ENCODE results near the gene OVAAL. TPM values are rescaled to one million over a fixed set of nuclear protein-coding genes. Genes with fewer than 3 reads are reported as not detected.
"Not testable (repeated sequence)": the region's sequence is repeated elsewhere in the genome, so short reads cannot be mapped to it uniquely, and the experiment has no call there.

The OVAAL gene
- total RNA-seq, 2 experiments from 2014 or later = not detected

DNA sequence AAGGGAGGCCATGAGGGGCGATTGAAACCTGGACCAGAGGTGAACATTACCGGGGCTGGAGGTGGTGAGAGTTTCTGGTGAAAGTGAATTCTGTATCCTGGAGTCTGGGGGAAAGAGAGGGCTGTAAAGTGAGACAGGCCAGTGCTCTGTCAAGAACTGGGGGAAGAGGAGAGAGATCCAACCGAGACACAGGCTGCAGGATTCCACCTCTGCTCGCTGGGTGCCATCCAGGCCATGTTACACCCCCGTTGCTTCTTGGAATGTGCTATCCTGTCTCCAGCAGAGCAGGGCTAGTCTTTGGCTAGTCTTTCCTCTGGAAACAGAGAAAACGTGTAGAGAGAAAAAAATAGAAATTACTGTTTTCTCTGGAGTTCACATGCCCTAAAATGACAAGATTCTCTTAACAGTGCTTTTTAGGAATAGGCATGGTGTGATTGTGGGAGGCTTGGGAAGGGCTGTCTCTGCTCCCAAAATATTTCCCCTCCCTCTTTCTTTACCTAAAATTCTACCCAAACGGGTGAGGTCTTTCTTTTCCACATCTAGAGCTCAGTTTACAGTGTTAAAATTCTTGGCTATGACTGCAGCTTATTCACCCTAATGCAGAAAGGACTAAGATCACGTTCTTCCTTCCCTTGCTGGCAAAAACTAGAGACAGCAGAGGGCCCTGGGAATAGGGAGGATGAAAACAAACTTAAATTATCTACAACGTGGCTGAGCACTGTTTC is 16.5 kb upstream of the OVAAL start:
- DNase-seq = no peak
- Mint-ChIP-seq H3K4me3 (no peak overlapping the region), H3K27me3 (no peaks in the 10 kb centered on the region), H3K9me3 (no peaks in the 10 kb centered on the region), H3K4me1 (ENCODE audit: low read depth) (no peaks in the 10 kb centered on the region), H3K36me3 (ENCODE audit: low read depth) (no peaks in the 10 kb centered on the region), H3K27ac (no peak overlapping the region)
- ChIA-PET POLR2A (no interaction called here), CTCF (interaction anchor here (1.0 kb wide), 1 partner anchor 727 kb away, joined by 3 read pairs; no protein-coding TSS in a partner anchor)
- TF ChIP-seq, protein P1, sequence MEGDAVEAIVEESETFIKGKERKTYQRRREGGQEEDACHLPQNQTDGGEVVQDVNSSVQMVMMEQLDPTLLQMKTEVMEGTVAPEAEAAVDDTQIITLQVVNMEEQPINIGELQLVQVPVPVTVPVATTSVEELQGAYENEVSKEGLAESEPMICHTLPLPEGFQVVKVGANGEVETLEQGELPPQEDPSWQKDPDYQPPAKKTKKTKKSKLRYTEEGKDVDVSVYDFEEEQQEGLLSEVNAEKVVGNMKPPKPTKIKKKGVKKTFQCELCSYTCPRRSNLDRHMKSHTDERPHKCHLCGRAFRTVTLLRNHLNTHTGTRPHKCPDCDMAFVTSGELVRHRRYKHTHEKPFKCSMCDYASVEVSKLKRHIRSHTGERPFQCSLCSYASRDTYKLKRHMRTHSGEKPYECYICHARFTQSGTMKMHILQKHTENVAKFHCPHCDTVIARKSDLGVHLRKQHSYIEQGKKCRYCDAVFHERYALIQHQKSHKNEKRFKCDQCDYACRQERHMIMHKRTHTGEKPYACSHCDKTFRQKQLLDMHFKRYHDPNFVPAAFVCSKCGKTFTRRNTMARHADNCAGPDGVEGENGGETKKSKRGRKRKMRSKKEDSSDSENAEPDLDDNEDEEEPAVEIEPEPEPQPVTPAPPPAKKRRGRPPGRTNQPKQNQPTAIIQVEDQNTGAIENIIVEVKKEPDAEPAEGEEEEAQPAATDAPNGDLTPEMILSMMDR (IDR thresholded peaks at IDR 0.05) = no peak
- intact Hi-C loops (cut with micrococcal nuclease) = no loop called here
- ATAC-seq = no peak

DNA sequence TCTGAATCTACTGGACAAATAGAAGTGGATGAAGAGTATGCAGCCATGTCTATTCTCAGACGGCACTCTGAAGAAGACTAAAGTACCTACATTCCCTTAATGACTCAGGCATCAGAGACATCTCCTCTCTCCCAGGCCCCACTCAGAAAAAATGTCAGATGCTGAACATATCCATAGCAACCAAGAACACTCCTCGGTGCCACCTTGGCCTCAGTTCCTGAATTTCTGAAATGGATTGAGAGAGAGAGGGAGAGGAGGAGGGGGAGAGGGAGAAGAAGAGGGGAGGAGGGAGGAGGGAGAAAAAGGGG is 16.0 kb upstream of the OVAAL start:
- H3K27me3 Mint-ChIP-seq = no peaks in the 10 kb centered on the region
- DNase-seq = no peak
- no peaks in the 10 kb centered on the region for H3K9me3 Mint-ChIP-seq
- no peaks in the 10 kb centered on the region for H3K36me3 Mint-ChIP-seq (ENCODE audit: low read depth)
- ATAC-seq = no peak
- no peak overlapping the region for H3K4me3 Mint-ChIP-seq
- ChIA-PET CTCF (interaction anchor here (1.0 kb wide), 1 partner anchor 728 kb away, joined by 3 read pairs; no protein-coding TSS in a partner anchor), POLR2A (no interaction called here)
- H3K27ac Mint-ChIP-seq = no peak overlapping the region
- H3K4me1 Mint-ChIP-seq (ENCODE audit: low read depth) = no peaks in the 10 kb centered on the region
- intact Hi-C loops (cut with micrococcal nuclease) = no loop called here
- TF ChIP-seq, protein P1 (IDR thresholded peaks at IDR 0.05) = no peak

DNA sequence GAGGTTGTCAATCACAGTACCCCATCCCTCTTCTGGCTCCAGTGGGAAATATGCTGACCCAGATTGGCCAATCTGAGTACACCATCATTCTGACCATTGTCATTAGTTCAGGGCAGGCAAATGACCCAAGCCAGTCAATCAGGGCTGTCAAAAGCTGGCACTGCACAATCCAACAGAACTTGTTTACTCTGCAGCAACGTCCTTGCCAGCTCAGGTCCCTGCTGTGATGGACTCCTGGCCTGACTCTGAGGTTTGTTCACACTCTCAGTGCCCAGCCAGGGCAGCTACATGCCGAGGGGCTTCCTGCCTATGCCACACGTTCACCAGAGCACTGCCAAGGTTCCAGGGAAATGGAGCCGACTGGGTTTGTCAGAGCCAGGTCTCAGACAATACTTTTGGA is 14.7 kb upstream of the OVAAL start:
- no peak overlapping the region for H3K27ac Mint-ChIP-seq
- DNase-seq (no peak), ATAC-seq (no peak)
- H3K27me3 Mint-ChIP-seq = no peaks in the 10 kb centered on the region
- ChIA-PET POLR2A (no interaction called here), CTCF (no interaction called here)
- intact Hi-C loops (cut with micrococcal nuclease) = no loop called here
- H3K4me3 Mint-ChIP-seq = no peak overlapping the region
- H3K36me3 Mint-ChIP-seq (ENCODE audit: low read depth) = no peaks in the 10 kb centered on the region
- no peaks in the 10 kb centered on the region for H3K4me1 Mint-ChIP-seq (ENCODE audit: low read depth)
- TF ChIP-seq, protein P1 (IDR thresholded peaks at IDR 0.05) = no peak
- H3K9me3 Mint-ChIP-seq = no peaks in the 10 kb centered on the region

DNA sequence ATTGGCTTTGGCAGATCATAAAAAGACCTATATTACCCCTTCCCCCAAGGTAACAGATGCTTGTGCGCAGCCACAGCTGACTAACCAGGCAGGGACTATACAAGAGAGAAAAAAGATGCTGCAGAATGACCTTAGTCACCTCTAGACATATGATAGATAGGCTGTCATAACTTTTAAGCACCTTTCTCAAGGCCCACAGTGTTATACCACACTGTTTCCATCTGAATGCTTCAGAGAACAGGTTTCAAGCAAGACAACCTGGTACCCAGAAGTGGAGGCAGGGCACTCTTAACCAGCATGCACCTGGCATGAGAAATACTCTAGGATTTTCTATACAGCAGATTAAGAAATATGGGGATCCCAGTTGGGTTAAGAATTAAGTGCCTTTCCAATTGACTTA is 12.8 kb upstream of the OVAAL start:
- TF ChIP-seq, protein P1 (IDR thresholded peaks at IDR 0.05) = no peak
- no peaks in the 10 kb centered on the region for H3K9me3 Mint-ChIP-seq
- no peak overlapping the region for H3K27ac Mint-ChIP-seq
- ChIA-PET POLR2A (no interaction called here), CTCF (interaction anchor here (1.5 to 2.1 kb wide), 2 partner anchors 13 to 316 kb away, joined by 5 to 6 read pairs; no protein-coding TSS in a partner anchor)
- intact Hi-C loops (cut with micrococcal nuclease) = no loop called here
- H3K27me3 Mint-ChIP-seq = no peaks in the 10 kb centered on the region
- H3K36me3 Mint-ChIP-seq (ENCODE audit: low read depth) = no peaks in the 10 kb centered on the region
- no peak overlapping the region for H3K4me3 Mint-ChIP-seq
- no peaks in the 10 kb centered on the region for H3K4me1 Mint-ChIP-seq (ENCODE audit: low read depth)
- DNase-seq = no peak
- no peak for ATAC-seq

DNA sequence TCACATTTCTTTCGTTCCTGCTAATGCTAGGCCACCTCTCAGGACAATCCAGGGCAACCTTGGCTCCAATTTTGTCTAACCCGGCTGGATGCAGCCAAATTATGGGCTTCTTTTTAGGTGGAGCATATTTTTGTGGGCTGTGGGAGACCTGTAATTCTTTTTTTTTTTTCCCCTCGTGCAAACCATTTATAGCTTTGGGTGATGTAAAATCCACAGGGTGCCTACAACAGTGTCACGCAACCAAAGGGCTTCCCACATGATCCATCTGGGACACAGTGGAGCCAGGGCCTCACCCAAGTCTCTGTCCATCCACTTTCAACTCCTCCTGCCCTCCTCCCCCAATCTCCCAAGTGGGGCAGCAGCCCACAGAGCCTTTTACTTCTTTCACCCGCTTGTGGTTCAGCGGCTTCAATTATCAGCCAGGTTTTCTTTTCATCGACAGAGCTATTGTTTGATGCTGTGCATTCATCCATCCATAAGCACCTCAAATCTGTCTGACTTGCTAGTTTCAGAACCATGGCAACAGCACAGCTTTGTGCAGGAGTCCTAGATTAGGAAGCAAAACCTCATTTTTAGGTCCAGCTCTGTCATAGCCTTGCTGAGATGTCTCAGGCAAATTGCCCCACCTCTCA is 10.0 kb upstream of the OVAAL start:
- Mint-ChIP-seq H3K4me1 (ENCODE audit: low read depth) (no peaks in the 10 kb centered on the region), H3K4me3 (no peak overlapping the region), H3K36me3 (ENCODE audit: low read depth) (no peaks in the 10 kb centered on the region), H3K9me3 (no peaks in the 10 kb centered on the region), H3K27ac (no peak overlapping the region), H3K27me3 (no peaks in the 10 kb centered on the region)
- DNase-seq (no peak), ATAC-seq (no peak)
- TF ChIP-seq, protein P1 (IDR thresholded peaks at IDR 0.05) = no peak
- ChIA-PET CTCF (interaction anchor here (0.9 to 1.4 kb wide), 2 partner anchors 10 to 37 kb away, joined by 3 read pairs; no protein-coding TSS in a partner anchor), POLR2A (no interaction called here)
- intact Hi-C loops (cut with micrococcal nuclease) = no loop called here

DNA sequence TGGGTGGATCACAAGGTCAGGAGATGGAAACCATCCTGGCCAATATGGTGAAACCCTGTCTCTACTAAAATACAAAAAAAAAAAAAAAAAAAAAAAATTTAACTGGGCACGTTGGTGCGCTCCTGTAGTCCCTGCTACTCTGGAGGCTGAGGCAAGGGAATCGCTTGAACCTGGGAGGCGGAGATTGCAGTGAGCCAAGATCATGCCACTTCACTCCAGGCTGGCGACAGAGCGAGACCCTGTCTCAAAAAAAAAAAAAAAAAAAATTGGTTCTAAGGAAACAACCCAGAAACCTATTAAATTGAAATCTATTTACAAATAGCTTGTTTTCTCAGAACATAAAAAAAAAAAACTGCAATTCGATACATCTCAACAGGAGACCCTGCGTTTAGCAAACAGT is 9.0 kb upstream of the OVAAL start:
- intact Hi-C loops (cut with micrococcal nuclease); H3K9me3 Mint-ChIP-seq; H3K27ac Mint-ChIP-seq; H3K36me3 Mint-ChIP-seq (ENCODE audit: low read depth); H3K27me3 Mint-ChIP-seq; H3K4me1 Mint-ChIP-seq (ENCODE audit: low read depth); H3K4me3 Mint-ChIP-seq; ATAC-seq; POLR2A ChIA-PET; DNase-seq: not testable (repeated sequence)
- CTCF ChIA-PET = interaction anchor here (1.2 kb wide), 1 partner anchor 35 kb away, joined by 4 read pairs; no protein-coding TSS in a partner anchor

All from activated CD8-positive, alpha-beta T cell treated with anti-CD3 and anti-CD28 coated beads for 36 hours (primary cell).